Gastrocnemius medialis (tissue), 4 donors: ENCODE measurements around the gene ADGRE1. TPM values are rescaled to one million over a fixed set of nuclear protein-coding genes. Genes with fewer than 3 reads are reported as not detected.

Source experiments
- ATAC-seq, 2 donors: fragments of 150-250 bp; one replicate each; pipeline ENCODE4 v1.9.1; 2016
- DNase-seq, 2 donors: peaks; one replicate each; pipeline ENCODE4 v3.0.0-alpha.2; 2019
- H3K27ac ChIP-seq, 4 donors: fragments of 200-600 bp; sonication (generic); 1 replicate in 1 of 4; 2 replicates in 3 of 4; pipeline ENCODE4 v1.5.1; 2016 to 2018; ENCODE audit warnings: mild to moderate bottlenecking in 2 of 4, moderate library complexity in 1 of 4
- H3K27me3 ChIP-seq, 3 donors: fragments of 200-600 bp; sonication (generic) in 2 of 3; 1 replicate in 1 of 3; 2 replicates in 2 of 3; pipeline versions ENCODE4 v1.5.1 to v1.6.0; 2016 to 2019; ENCODE audit warnings: mild to moderate bottlenecking in 1 of 3, moderate library complexity in 1 of 3
- H3K36me3 ChIP-seq, 2 donors: fragments of 200-600 bp; sonication (generic) in 1 of 2; one replicate each; pipeline ENCODE4 v1.5.1; 2017 to 2018
- H3K4me1 ChIP-seq, 2 donors: fragments of 200-600 bp; sonication (generic) in 1 of 2; one replicate each; pipeline ENCODE4 v1.5.1; 2016 to 2017; ENCODE audit warnings: mild to moderate bottlenecking in 2 of 2
- H3K4me3 ChIP-seq, 4 donors: fragments of 200-600 bp; sonication (generic) in 3 of 4; 1 replicate in 1 of 4; 2 replicates in 3 of 4; pipeline ENCODE4 v1.5.1; 2016 to 2019; ENCODE audit warnings: mild to moderate bottlenecking in 2 of 4
- H3K9me3 ChIP-seq, 3 donors: fragments of 200-600 bp; sonication (generic) in 2 of 3; 1 replicate in 1 of 3; 2 replicates in 2 of 3; pipeline ENCODE4 v1.5.1; 2016 to 2019
- CTCF ChIP-seq, 5 experiments: fragments of 450-650 bp in 3 of 5; fragments of 200-600 bp in 2 of 5; sonication (generic) in 2 of 5; IDR thresholded peaks in 4 of 5; conservative IDR thresholded peaks in 1 of 5; 1 replicate in 4 of 5; 2 replicates in 1 of 5; pipeline ENCODE4 v1.5.1; 2016 to 2019; ENCODE audit warnings: antibody characterized with exemption in 5 of 5, mild to moderate bottlenecking in 3 of 5, moderate library complexity in 3 of 5
- POLR2A ChIP-seq, 2 donors: fragments of 450-650 bp; IDR thresholded peaks; one replicate each; pipeline ENCODE4 v1.6.1; 2017; ENCODE audit warnings: antibody characterized with exemption in 2 of 2, mild to moderate bottlenecking in 2 of 2, moderate library complexity in 2 of 2
- in situ Hi-C, 4 donors: fragments of 200-750 bp; cut with MboI; loops; one replicate each; pipeline versions ENCODE4 v1.15.0 to v1.8.0; 2017; ENCODE audit warnings: low sequenced_read_pairs in 4 of 4
- intact Hi-C: fragments of 100-400 bp; cut with DNase I; formaldehyde crosslinking; loops from one replicate; pipeline ENCODE4 v1.15.1; 2023; ENCODE audit warnings: low total_unique reads
- total RNA-seq, 4 donors: library from RNA; depleted of rRNA; stranded (reverse); fragments of >200 nt; gene quantifications; one replicate each; pipeline versions ENCODE4 v1.1.0 to v1.2.3, GENCODE V29; 2016

The ADGRE1 gene
- total RNA-seq, 4 donors from 2014 or later = 0.13 to 0.33 TPM; not detected in 2

GRCh38 chr19:6945733-6946132 lies 58.4 kb downstream of the ADGRE1 start:
- no peak overlapping the region for H3K4me3 ChIP-seq
- H3K27me3 ChIP-seq = no peaks in the 10 kb centered on the region
- intact Hi-C loops (no loop called here), in situ Hi-C loops (no loop called here)
- no peak overlapping the region for H3K27ac ChIP-seq
- DNase-seq (no peak), ATAC-seq (no peak)
- no peaks in the 10 kb centered on the region for H3K4me1 ChIP-seq
- H3K36me3 ChIP-seq = no peaks in the 10 kb centered on the region
- no peaks in the 10 kb centered on the region for H3K9me3 ChIP-seq
- TF ChIP-seq CTCF (IDR thresholded peaks at IDR 0.05 in 4 of 5, conservative IDR thresholded peaks at IDR 0.05 in 1 of 5) (no peak), POLR2A (IDR thresholded peaks at IDR 0.05) (no peak)

GRCh38 chr19:6947745-6948144 lies 60.4 kb downstream of the ADGRE1 start:
- no peak for ATAC-seq
- Histone ChIP-seq H3K4me1 (no peaks in the 10 kb centered on the region), H3K36me3 (no peaks in the 10 kb centered on the region), H3K9me3 (no peaks in the 10 kb centered on the region), H3K27ac (no peak overlapping the region), H3K27me3 (no peaks in the 10 kb centered on the region), H3K4me3 (no peak overlapping the region)
- intact Hi-C loops (no loop called here), in situ Hi-C loops (no loop called here)
- TF ChIP-seq POLR2A (IDR thresholded peaks at IDR 0.05) = no peak
- no peak for DNase-seq

- ATAC-seq (no peak), DNase-seq (no peak)
- in situ Hi-C loops (no loop called here), intact Hi-C loops (no loop called here)
- Histone ChIP-seq H3K4me3 (no peak overlapping the region), H3K27ac (no peak overlapping the region), H3K27me3 (no peaks in the 10 kb centered on the region), H3K36me3 (no peaks in the 10 kb centered on the region), H3K9me3 (no peaks in the 10 kb centered on the region), H3K4me1 (no peaks in the 10 kb centered on the region)
- no peak for TF ChIP-seq POLR2A (IDR thresholded peaks at IDR 0.05)
- no peak for TF ChIP-seq CTCF (IDR thresholded peaks at IDR 0.05 in 4 of 5, conservative IDR thresholded peaks at IDR 0.05 in 1 of 5)
These were observed 61.5 kb downstream of the ADGRE1 start for GRCh38 chr19:6948884-6949283.

- Histone ChIP-seq H3K36me3 (no peaks in the 10 kb centered on the region), H3K4me1 (no peaks in the 10 kb centered on the region), H3K4me3 (no peak overlapping the region), H3K27me3 (no peaks in the 10 kb centered on the region), H3K9me3 (no peaks in the 10 kb centered on the region), H3K27ac (no peak overlapping the region)
- no peak for ATAC-seq
- in situ Hi-C loops (no loop called here), intact Hi-C loops (no loop called here)
- TF ChIP-seq CTCF (IDR thresholded peaks at IDR 0.05 in 4 of 5, conservative IDR thresholded peaks at IDR 0.05 in 1 of 5) (no peak), POLR2A (IDR thresholded peaks at IDR 0.05) (no peak)
- DNase-seq = no peak
These were observed 65.6 kb downstream of the ADGRE1 start for GRCh38 chr19:6952956-6953355.

- ATAC-seq (no peak), DNase-seq (no peak)
- H3K27ac ChIP-seq = no peak overlapping the region
- H3K4me1 ChIP-seq = no peaks in the 10 kb centered on the region
- H3K9me3 ChIP-seq = no peaks in the 10 kb centered on the region
- H3K27me3 ChIP-seq = no peaks in the 10 kb centered on the region
- intact Hi-C loops (no loop called here), in situ Hi-C loops (no loop called here)
- TF ChIP-seq CTCF (IDR thresholded peaks at IDR 0.05 in 4 of 5, conservative IDR thresholded peaks at IDR 0.05 in 1 of 5) = no peak
- no peak for TF ChIP-seq POLR2A (IDR thresholded peaks at IDR 0.05)
- no peak overlapping the region for H3K4me3 ChIP-seq
- H3K36me3 ChIP-seq = no peaks in the 10 kb centered on the region
These were observed 67.7 kb downstream of the ADGRE1 start for GRCh38 chr19:6955082-6955481.
